CD4-positive, alpha-beta T cell treated with Interferon alpha-2 for 1 hour (primary cell): ENCODE data around the gene ADGRG3.
A peak's percentile ranks its signal among the peaks of the same experiment; 100 is the strongest.

Experiments
- DNase-seq, 2 donors: peaks; one replicate each; pipeline ENCODE4 v3.0.0-alpha.2; 2020 to 2022

ADGRG3 gene

DNA sequence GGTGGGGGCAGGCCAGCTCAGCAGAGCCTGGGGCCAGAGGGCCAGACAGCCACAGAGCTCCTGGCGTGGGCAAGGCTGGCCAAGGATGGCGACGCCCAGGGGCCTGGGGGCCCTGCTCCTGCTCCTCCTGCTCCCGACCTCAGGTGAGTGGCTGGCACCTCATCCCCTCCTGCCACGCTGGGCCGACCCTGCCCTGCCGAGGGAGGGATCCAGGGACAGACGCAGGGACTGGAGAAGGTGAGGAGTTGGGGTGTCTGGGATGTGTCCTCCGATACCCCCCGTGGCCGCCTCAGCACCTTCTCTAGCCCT lies at the start of gene ADGRG3:
ADGRG3 (plus strand) TSS at position 44 of the 309 bp plus-strand sequence; CDS start at position 86, 42 bp downstream.
- DNase-seq: no peak

DNA sequence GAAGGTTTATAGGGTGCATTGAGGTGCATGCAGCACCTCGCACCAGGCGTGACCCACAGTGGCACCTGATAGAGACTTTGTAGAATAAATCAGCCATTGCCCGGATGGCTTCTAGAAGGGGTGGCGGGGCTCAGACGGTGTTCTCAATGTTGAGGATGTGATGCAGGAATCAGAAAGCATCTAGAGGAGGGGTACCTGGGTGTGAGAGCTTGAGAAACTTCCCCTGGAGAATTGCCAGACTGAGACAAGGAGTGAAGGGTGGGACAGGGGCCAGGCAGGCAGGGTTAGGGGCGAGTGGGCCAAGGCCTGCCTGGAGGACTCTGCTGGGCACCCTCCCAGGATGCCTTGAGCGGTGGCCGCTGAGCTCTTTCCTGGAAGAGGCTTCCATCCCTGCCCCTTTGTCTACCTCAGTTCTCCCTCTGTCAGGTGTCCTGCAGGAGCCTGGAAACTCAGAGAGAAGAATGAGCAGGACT lies 48.9 kb upstream of the ADGRG3 start:
- DNase-seq: no peak

GRCh38 chr16:57619606-57620334 lies 48.3 kb upstream of the ADGRG3 start:
- DNase-seq: no peak

- no peak for DNase-seq
Measured at GRCh38 chr16:57620335-57621231, 47.5 kb upstream of the ADGRG3 start.

GRCh38 chr16:57621521-57622271 lies 46.4 kb upstream of the ADGRG3 start:
- DNase-seq: no peak

DNA sequence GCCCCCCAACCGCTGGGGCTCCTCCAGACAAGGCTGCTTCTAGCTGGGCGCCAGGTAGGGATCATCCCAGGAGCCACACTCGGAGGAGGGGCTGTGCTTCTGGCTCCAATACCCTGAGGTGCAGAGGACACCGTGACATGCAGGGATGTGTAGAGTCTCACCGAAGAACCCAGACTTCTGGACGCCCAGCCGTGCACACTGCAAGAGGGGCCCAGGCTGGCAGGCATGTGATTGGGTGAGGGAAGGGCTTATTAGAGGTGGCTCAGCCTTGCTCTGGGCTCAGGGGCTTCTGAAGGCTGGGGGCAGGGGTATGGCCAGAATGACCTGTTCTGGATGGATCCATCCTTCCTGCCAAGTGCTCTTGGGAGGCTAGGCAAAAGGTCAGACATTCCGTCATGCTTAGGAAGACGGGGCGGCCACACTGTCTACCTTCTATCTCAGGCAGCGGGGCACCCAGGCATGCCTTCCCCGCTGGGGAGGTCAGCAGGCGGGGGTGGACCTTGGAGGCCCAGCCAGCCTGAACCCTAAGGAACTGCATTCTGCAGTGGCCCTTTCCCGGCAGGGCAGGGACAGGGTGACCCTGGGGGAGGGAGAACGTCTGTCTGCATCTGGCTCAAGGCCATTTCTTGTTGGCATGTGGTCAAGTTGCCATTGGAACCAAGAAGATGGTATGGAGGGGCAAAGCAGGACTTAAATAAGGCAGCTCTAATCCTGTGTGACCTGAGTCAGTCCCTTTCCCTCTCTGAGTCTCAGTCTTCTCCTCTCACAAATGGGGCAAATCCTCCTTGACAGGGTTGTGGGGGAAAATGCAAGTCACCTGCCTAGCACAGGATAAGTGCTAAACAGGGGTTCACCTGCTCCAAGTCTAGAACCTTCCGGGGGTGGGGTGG lies 45.5 kb upstream of the ADGRG3 start:
- no peak for DNase-seq

GRCh38 chr16:57623251-57624043 lies 44.7 kb upstream of the ADGRG3 start:
- no peak for DNase-seq

DNA sequence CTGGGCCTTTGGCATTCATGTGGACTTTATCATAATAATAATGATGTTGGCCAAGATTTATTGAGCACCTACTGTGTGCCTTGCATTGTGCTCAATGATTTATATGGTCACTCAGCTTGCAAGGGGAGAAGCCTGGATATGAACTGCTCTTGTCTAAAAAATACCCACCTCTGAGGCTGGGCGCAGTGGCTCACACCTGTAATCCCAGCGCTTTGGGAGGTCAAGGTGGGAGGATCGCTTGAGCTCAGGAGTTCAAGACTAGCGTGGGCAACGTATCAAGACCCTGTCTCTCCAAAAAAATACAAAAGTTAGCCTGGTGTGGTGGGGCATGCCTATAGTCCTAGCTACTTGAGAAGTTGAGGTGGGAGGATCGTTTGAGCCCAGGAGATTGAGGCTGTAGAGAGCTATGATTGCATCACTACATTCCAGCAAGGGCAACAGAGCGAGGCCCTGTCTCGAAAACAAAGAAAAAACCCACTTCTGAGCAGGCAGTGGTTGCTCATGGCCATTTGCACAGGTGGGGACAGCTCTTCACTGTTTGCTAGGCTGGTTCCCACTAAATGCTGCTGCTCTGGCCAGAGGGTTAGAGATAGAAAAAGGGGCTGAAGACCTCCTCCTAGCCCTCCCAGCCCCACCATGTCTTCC lies 43.9 kb upstream of the ADGRG3 start:
- DNase-seq: no peak

- no peak for DNase-seq
Measured at GRCh38 chr16:57624806-57625500, 43.2 kb upstream of the ADGRG3 start.

- no peak for DNase-seq
Measured at GRCh38 chr16:57626420-57627170, 41.5 kb upstream of the ADGRG3 start.

DNA sequence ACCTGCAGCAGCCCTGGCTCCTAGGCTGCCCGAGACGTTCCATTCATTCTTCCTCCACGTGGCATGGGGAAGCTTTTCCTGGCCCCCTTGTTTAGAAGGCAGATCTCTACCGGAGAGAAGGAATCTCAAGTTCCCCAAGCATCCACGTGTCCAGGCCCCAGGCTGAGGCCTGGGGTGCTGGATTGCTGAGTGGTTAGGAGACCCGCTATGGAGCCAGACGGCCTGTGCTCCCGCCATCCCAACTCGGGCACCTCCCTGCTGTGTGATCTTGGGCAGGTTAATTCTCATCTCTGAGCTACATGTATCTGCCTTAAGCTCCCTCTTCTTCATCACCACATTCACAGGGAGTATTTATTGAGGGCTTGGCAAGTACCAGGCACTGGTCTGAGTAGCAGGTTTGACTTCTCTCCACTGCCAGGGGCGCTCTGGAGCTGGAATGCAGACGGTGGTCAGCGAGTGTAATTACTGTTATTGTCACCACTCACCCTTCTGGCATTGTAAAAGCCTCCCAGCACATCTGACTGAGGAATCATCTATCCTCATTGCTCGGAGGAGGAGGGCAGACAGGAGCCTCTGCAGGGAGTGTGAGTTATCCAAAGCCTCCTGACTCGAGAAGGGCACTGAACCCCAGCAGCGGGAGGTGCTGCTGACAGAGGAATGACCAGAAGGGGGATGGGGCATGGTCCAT lies 40.8 kb upstream of the ADGRG3 start:
- no peak for DNase-seq

GRCh38 chr16:57628008-57628781 lies 39.9 kb upstream of the ADGRG3 start, which contains the start of gene ADGRG1:
Gene ADGRG1 (plus strand): TSS chr16:57628630. CDS start chr16:57650288, 21,658 bp downstream.
- DNase-seq: peak; percentile 27 to 48

- DNase-seq: no peak
Measured at GRCh38 chr16:57628783-57629293, 39.3 kb upstream of the ADGRG3 start.

DNA sequence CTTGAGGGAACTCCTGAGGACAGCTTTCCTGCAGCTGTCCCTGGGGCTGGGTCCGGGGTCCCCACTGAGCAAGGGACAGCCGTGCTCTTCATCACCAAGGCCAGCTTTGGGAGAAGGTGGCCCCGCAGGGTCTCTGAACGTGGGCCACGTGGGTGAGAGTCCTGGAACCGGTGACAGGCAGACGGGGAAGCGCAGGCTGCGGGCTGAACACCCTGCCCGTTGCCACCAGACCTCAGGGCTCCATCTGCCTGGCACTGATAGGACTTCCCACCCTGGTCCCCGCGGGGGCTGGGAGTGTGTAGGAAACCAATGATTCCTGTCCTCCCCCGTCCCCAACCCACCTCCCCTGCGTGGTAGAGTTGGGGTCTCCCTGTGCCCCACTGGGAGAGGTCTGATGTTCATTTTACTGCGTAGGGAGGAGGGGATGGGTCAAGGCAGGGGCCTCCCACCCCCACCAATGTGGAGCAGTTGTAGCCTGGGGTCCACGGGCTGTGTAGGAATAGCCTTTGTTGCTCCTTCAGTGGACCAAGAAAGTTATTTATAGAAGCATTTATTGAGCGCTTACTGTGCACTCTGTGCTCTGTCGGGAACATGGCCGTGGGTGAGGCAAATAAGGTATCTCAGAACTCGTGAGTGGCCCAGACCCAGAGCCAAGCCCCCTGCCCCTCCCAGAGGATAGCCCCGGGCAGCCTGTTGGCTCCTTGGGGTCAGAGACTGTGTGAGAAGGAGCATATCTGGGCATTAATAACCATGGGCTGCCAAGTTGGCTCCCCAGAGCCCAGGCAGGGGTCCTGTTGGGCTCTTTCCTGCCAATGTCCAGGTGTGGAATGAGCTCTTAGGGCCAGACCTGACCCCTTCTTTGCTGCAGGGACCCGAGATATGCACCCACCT lies 38.3 kb upstream of the ADGRG3 start:
- DNase-seq: no peak

GRCh38 chr16:57630407-57630797 lies 37.7 kb upstream of the ADGRG3 start:
- no peak for DNase-seq
